GM19025 (cell line): ENCODE data around the gene PBX1.

Experiments used
- ATAC-seq: cut with Tn5 transposase; IDR thresholded peaks from one replicate; pipeline ENCODE4 v1.9.1; 2021; ENCODE audit warnings: mild to moderate bottlenecking, low read depth, moderate library complexity; ENCODE audit not compliant: unreplicated experiment

The PBX1 gene

DNA sequence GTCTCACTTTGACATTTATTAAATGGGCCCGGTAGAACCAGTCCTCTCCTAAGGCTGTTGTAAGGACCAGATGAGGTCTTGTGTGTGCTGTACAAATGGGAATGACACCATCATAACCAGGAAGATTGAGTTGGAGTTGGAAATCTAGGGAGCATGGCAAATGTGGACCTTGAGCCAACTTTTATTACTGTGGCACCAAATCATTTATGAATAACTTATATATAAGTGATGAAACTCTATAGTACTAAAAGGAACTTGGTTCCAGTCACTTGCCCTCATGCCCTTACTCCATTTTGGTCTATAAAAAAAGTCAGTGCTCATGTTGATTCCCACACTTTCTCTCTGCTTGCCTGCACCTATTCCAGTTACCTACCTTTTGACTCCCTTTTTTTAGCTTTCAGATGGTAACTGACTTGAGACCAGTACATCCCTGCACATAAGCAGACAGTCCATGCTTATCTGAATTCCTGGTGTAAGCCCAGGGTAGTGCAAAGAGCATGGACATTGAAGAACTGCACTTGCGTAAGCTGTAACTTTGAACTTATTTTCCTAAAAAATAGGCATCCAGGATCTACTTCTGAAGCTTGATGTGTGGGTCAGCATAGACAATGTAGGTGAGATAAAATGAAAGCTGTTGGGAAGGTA, 210.6 kb downstream of the PBX1 start:
- no peak for ATAC-seq

DNA sequence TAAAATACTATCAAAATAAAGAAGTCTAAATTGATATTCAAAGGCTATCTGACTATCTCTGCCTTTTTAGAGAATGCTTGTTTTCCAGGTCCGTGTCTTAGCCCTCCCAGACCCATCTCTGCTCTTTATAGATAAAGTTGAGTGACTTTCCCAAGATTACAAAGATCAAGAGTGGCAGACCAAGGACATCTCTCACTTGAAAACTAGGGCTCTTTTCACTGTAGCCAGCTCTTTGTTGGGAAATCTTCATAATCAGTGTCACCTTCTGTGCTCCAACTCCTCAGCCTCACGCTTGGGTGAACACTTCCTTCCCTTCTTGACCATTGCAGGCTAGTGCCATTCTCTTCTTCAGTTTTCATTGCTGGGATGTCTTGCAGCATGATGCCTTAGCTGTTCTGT, 211.1 kb downstream of the PBX1 start:
- no peak for ATAC-seq

DNA sequence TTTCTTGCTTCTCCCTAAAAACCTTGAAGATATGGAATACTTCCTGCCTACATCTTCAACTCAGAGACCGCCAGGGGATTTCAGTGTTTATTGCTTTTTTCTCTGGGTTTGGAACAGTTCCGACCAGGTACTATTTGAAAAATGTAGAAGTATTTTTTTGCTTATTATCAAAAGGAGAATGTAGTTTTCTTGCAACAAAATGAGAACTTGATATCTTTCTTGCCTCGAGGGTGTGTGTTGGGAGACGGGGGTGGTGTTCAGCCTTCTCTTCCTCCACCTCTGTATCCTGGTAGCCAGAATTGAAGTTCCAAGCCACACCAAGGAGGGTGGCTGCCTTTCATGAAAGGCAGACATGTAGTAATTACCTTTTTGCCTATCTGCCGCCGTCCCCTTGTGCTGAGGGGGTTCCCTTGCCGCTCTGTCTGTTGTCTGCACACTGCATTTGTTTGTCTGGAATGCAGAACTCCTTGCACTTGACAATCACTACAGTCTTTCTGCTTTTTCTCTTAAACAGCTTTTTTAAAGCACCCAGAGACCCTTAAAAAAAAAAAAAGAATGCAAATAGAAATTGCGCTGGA, 212.1 kb downstream of the PBX1 start:
- ATAC-seq = no peak

DNA sequence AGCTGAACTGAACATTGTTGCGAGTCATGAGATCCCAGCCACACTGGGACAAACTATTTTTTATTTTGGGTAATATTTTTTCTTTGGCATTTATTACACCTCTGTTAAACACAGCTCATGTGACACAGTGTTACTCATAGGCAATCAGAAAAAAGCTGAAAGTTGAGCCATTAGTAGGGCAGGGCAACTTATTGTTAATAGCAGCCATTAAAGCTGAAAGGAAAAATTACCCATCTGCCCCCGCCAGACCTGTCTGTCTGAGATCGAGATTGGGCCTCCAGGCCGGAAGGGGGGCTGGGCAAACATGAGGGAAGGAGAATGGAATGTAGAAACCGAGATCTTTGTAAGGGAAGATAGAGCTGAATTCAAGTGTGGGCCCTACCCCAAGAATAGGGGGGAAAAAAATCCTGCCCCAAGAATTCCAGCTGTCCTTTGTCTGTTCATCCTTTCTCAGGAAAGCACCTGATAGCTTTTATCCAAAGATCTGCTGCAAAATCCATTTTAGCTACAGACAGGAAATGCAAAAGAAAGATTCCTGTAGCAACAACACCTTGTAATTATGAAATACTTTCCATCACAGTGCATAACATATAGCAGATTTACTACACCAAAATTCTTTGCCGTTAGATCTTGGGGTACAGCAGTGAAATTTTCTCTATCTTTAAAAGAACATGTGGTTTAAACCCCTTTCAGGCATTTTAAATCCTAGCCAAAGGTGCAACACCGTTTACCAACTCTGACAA, 212.8 kb downstream of the PBX1 start:
- ATAC-seq = no peak

DNA sequence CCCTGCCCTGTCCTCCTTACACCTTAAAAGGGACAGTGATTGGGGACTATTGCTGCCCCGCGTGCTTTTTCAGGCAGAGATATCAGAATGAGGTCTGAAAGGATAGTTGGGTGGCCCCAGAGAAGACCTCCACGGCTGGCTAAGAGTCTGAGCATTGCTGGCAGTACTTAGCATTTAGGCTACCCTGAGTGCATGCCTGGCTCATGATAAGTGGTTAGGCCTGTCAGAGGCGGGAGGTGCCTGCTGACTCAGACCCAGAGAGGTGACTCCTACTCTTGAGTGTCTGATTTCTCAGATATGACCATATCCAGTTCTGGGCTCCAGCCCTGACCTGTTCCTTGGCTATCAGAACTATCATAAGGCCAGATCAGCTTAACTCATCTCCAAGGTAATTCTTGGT, 213.7 kb downstream of the PBX1 start:
- ATAC-seq = peak; percentile 89

DNA sequence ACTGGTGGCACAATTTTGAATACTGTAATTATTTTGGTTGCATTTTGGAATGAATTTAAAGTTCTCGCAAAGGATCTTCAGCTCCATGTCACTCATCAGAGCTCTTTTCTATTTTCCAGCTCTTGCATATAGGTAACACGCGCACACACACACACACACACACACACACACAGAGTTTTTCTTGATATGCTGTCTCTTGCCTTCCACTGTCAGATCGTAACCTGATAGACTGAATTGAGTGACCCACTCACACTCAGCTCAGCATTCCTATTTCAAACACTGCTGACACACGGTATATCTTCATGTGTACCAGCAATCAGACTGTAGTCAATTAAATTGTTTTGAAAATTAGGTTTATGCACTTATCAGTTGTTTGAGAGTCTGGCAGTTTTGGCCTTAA, 214.1 kb downstream of the PBX1 start:
- ATAC-seq = no peak

DNA sequence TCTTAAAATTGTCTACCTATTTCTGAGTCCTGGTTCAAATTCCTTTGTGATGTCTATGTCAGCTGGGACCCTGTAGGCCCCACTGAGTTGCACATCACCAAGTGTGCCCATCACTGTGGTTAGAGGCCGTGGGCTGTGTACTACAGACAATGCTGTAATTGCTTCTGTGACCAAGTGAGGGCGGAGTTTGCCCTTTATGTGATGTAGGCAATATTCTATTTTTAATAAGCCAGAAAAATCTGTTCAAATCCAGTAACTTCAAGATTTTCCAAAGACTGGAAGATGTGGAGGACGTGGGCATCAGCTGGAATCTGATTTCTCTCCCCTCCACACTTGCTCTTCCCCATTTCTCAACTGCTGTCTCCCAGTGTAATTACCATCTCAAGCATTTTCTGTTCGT, 215.4 kb downstream of the PBX1 start:
- no peak for ATAC-seq

DNA sequence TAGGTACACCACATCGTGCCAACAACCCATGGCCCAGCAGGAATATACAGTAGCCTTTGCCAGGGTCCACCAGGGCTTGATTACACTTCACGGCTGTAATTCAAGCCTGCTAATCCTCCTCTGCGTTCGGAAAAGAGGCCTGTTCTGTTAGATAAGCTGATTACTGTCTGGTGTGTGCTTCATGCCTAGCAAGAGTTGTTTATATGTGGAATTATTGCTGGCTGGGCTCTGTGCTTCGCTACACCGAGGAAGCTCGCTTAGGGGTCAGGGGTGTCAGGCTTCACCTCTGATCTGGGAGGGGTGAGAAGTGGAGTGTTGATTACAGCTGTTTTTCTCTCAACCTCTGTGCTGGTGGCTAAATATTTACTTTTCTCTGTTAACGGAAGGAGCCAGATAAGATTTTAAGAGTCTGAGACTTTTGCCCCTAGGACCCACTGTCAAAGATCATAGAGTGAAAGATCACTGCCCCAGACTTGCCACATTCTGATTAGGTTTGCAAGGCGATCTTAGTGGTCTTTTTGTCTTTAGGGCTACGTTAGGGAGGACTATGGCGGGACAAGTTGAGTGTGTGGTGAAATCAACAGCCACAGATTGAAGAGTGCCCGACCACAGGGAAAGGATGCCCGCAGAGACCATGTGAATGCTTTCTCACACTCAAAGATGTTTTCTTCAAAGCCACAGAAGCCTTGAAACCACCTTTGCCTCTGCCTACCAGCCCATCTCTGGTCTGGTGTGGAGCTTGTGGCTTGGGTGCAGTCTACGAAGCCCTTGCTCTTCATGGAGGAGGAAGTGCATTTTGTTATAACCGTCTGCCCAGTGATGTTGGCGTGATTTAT, 216.1 kb downstream of the PBX1 start:
- ATAC-seq = no peak

DNA sequence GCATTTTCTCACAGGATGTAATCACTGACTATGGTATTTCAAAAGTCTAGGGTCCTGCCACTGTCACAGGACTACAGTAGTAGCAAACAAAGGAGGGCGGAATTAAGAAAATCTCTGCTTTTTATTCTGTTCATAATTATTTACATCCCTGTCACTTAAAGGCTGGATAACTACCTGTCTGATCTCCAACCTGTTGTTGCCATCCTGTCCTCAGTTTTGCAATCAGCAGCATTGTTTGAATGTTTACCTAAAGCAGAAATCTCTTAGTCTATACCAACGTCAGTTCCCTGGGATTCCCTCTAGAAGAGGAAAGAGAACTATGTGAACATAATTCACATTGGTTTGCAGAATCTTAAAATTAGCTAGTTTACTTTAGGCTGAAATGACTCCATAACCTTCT, 218.5 kb downstream of the PBX1 start:
- no peak for ATAC-seq

DNA sequence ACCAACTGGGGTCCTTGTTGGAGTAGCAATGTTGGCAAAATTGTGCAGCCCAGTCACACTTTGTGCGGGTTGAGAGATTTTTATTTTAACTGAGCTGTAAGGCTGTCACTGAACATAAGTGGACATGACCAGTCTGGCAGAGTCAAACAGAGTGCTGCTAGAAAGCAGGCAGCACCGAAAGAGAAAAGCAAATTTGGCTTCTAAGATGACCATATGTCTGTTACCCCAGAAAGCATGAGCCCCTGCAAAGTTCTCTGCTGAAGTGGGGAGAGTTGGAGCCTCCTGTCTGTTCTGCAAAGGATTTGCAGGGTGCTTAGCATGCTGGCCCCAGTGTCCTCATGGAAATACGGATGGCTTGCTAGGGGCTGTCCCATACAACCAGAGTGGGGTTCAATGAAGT, 220.4 kb downstream of the PBX1 start:
- ATAC-seq = no peak

DNA sequence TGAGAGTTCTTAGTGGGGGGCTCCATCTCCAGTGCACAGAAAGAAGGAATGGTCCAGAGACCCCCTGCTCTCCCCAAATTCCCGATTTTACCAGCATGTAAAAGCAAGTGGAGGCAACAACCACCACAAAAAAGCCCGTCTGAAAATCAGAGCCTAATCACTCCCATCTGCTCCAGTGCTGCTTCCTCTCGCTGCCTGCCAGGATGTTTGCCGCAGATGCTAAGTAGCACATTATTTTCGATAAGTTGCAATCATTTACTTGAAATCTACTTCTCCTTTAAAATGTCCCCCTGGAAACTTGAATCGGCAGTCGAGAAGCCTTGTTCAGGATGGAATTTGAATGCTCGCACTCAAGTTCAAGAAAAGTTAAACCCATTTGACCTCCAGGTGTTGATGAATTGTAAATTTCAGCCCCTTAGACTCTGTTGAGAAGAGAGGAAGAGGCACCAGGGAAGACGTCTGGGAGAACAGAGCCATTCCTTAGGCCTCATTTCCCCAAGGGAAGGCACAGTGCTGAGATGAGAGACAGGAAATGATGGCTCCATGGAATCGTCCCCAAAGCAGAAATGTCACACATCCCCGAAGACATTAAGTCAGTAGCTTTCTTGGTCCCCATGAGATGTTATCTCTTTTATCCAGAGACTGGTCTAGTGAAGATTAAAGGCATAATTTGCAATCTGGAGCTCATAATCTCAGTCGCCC, 221.3 kb downstream of the PBX1 start:
- no peak for ATAC-seq

DNA sequence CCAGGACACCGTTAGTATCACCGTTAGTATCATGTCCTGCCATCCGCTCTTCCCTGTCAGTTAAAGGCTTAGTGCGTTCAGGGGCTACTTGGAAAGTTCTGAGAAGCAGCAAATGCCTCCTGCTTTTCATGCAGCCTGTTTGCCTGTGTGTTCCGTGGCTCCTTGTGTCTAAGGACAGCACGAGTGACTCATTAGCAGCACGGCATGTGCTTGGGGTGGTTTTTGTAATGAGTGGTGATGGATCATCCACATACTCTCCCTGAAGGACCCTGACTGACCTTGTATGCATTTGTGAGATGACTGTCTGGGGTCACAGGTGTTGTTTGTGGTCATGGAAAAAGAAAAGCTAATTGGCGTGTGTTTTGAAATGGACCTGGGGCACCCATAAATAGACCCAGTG, 221.9 kb downstream of the PBX1 start:
- no peak for ATAC-seq

DNA sequence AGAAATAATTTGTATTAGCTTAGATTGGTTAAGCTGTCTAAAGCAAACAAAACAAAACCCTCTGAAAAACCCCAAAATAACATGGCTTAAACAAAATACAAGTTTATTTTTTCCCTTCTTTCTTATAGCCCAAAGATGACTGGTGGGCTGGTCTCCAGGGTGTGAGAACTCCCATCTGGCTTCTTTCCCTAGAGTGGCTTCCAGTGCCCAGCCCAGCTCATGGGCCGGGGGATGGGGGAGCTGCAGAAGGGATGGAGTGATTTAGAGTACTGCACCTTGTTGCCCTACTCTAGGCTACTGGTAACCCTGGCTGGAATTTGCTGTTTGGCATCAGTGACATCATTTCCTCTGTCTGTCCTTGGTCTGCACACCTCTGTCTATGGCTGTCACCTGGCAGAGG, 223.0 kb downstream of the PBX1 start:
- no peak for ATAC-seq

DNA sequence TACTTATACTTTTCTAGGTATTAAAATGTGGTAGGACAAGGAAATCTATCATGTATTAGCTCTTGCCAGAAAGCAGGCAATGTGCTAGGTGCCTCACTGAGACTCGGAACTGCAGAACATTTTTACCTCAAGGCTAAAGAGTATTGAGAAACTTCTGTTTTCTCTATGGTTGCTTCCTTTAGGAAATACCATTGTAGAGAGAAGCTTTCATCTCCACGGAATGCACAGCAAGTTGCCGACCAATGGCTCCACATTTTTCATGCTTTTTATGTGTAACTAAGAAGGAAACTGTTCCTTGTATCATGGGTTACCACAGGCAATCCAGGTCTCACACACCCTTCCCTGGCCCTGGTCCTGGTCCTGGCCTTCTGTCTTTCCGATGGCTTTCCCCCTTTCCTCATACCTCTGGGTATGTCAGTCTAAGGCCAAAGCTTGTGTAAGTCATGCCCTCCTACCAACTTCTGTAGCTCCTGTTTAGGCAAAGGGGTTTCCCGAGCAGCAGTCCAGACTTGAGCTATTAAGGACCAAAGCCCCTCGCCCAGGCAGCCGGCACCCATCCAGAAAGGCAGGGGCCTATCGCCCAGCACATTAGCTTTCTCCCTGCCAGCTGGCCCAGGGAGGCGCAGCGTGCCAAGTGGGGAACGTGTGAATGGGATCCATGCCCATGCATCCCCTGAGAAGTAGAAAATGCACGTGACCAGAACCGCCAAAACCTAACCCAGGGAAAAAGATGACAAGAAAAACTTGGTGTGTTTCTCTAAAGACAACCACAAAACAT, 225.0 kb downstream of the PBX1 start:
- ATAC-seq = no peak

DNA sequence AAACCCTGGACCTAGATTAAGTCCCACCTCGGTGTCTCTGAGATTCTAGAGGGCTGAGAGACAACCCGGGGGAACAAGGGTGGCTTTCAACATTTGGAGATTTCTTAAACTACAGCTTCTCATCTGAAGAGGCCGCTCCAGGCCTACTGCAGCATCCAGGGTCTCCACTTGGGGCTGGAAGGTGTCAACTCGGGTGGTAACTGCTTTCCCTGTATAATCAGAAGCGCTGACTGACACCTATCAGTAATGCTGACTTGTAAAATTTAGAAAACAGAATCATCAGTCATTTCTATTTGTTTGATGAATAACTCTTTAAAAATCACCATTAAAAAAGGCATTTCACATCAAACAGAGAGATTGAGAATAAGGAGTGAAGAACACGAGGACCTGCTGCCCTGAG, 226.0 kb downstream of the PBX1 start:
- ATAC-seq = no peak

DNA sequence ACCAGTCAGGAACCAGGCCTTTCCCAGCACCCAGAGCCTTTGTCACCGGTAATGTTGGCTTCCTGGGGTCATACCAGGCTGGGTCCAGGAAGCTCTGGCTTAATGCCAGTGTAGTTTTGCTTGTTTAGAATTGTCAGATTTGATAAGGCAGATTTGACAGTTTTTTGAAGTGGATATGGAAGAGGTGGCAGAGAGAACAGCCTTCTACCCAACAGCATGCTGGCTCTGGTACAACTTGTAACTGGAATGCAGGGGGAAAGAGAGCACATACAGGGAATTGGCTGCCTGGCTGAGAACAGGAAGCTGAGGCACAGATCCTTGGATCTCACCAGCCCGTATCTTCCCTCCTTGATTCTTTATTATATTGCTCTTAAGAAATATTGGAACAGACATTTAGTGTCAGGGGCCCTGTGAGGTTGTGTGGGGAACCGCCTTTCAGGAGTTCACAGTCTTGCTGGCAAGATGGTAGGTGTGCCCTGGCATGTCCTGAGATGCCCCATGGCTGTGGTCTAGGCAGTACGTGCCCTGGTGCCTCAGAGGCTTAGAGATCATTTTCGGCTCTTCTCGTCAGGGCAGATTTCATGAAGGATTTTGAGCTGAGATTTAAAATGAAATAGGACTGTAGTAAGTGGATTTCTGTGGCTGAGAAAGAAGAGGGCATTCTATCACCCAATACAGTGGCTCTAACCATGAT, 227.0 kb downstream of the PBX1 start:
- ATAC-seq = no peak

DNA sequence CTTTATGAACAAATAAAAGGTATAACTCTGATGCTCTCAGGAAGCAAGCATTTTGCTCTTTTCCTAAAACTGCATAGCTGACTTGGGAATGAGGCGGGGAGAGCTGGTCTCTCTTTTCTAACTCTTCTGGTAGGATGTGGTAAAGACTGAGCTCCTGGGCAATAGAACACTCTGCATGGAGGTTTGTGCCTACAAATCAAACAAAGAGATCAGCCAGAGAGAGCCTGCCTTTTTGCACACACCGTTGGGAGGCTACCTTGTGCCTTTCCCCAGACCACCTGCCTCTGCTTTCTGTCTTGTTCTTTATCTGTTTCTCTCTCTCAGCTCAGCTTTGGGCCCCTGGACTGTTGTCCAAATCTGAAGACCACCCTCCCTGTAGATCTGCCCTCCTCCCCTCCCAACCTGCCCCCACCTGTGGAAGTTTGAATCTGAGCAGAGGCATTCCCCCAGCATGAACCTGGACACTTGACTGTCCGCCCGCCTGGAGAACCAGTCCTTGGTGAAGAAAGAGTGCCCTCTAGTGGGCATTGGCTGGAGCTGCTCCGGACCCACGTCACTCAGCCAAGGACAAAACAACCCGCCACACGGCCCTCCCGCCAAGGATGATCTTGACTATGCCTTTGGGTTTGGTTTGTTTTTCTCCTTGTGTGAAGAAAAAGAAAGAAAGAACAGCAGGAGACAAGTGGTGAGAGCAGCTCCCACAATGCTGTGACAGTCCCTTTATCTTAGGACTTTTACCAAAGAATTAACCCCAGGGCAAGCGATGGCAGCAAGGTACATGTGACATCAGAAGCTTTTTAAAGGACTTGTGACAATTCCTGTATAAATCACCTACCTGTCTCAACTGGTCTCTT, 228.2 kb downstream of the PBX1 start:
- ATAC-seq = peak; percentile 93

DNA sequence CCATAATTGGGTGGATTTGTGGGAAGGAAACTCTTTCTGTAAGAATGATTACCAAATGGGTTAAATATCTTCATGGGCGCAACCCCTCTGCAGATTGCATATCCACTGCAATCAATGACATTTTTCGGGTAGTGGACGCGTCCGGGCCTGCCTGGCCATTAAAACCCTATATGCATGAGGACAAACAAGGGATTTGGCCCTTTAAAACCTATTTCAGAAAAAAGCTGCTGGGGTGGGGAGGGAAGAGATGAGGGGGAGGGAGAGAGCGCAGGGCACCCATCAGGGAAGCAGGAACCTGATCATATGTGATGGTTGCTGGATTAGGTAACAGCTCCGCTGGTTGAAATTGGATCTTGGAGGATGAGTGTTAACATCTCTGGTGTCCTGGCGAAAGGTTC, 228.8 kb downstream of the PBX1 start:
- no peak for ATAC-seq
